HG03520 (cell line): ENCODE measurements around the gene RBM7.

ENCODE experiments used
- ATAC-seq: cut with Tn5 transposase; IDR thresholded peaks from one replicate; pipeline ENCODE4 v1.9.1; 2021; ENCODE audit warnings: mild to moderate bottlenecking, moderate library complexity; ENCODE audit not compliant: unreplicated experiment

Gene RBM7

DNA sequence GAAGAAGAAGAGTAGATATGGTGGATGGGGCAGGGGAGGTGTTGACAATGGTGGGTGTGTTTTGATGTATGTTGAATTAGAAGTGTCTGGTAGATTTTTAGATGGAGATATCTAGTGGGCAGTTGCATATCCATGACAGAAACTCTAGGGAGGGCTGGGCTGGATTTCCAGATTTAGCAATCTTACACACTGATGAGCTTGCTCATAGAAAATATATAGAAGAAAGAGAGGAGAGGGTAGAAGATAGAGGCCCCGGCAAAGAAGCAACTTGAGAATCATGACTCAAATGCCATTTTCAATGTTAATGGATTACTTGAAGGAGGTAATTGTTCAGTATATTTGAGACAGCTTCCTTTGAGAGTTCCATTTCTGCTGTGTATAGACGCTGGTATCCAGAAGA, 47.0 kb downstream of the RBM7 start:
- no peak for ATAC-seq

DNA sequence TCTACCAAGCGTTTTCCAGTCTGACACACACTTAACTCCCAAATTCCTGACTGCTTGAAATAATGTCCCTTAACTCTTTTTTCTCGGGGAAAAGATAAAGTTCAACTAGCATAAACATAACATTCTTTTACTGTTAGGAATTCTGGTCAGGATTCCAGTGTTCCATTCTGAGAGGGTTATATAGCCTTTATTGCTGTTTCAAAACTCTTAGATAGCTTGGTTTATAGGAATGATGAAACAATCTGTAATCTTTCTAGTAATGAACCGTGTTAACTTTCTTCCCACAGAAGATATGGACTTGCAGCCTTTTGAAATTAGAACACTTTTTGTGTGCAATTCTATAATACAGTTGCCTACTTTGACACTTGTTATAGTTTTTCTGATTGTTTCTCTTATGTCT, 47.4 kb downstream of the RBM7 start:
- ATAC-seq = no peak

DNA sequence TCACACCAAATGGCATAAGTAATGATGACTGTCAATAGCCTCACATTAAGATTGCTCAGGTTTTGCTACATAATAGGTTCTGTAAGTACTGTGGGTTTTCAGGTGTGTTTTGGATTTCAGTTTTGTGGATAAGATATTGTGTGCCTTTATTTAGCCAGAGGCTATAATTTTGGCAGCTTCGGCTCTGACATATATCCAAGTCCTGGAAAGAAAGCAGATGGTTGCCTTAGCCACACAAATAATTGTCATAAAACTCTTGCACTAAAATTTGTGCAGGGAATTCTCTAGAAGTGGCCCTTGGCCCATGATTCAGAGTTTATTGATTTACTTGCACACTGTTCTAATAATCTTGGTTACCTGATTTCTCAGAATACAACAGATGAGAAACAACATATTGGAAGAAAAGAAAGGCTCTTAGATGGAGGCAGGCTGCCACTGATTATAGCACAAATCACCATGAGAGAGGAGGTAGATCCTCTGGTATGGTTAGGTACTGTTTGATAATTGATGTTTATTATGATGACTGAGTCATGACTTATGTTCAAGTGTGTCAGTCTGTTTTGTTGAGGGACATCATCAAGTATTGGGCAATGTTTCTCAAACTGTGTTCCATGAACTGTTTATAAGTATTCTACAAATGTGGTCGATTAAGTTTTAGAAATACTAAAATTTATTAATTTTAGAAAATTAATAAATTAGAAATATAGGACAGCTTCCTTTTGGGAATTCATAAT, 48.5 kb downstream of the RBM7 start:
- ATAC-seq = no peak

DNA sequence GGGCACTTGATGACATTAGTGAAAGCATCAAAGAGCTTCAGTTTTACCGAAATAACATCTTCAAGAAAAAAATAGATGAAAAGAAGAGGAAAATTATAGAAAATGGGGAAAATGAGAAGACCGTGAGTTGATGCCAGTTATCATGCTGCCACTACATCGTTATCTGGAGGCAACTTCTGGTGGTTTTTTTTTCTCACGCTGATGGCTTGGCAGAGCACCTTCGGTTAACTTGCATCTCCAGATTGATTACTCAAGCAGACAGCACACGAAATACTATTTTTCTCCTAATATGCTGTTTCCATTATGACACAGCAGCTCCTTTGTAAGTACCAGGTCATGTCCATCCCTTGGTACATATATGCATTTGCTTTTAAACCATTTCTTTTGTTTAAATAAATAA, 49.4 kb downstream of the RBM7 start:
- no peak for ATAC-seq

DNA sequence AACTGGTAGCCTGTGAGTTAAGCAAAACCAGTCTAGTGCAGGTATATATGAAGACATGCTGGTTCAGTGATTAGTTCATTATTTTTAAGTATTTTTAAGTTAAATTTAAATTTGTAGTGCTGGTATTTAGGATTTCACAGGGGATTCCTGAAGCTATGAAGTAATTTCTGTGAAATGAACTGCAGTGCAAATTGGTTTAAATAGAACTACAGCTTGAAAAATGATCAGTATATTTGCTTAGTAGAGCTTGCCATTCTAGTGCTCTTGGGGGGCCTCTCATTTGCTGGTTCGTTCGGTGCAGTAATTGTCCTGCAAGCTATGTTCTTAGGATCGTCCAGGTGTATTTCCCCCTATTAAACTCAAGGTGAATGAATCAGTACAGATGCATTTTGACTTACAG, 51.9 kb downstream of the RBM7 start:
- no peak for ATAC-seq
